HepG2 (cell line): ENCODE results near the gene GUCA2B. TPM values are rescaled to one million over a fixed set of nuclear protein-coding genes. Genes with fewer than 3 reads are reported as not detected.
A peak's percentile ranks its signal among the peaks of the same experiment; 100 is the strongest.

Experiments used
- ATAC-seq: fragments of 200-7000 bp; cut with Tn5 transposase; 3 replicates; pipeline ENCODE4 v1.9.1; 2020; ENCODE audit warnings: mild to moderate bottlenecking, moderate library complexity
- BruUV-seq: library from RNA; stranded (reverse); fragments of 400-500 nt; replicated peaks from 2 replicates; lab custom pipeline; 2021; lab: Mats Ljungman, UMichigan
- CTCF ChIA-PET: fragments of 300-600 bp; formaldehyde crosslinking; extraction: SDS; loops from one replicate; lab custom pipeline; 2021; ENCODE audit warnings: low total read pairs, inconsistent platforms, low intra/inter-chr PET ratio; lab: Yijun Ruan, JAX
- POLR2A ChIA-PET: fragments of 350-600 bp; sonication (Branson Sonifier 250); formaldehyde crosslinking; loops from one replicate; lab custom pipeline; 2020; ENCODE audit warnings: antibody characterized with exemption, inconsistent platforms; lab: Yijun Ruan, JAX
- DNase-seq: peaks from one replicate; pipeline ENCODE4 v3.0.0-alpha.2; 2015; ENCODE audit warnings: low spot score
- FAIRE-seq: peaks from 3 replicates; lab custom pipeline; 2011; peaks lifted over from hg19 to GRCh38; lab: Jason Lieb, UNC
- H2AFZ ChIP-seq: one replicate; pipeline ENCODE4 v1.6.1; 2011; ENCODE audit warnings: low read length, inconsistent platforms
- H3K27ac ChIP-seq: fragments of 300-600 bp; 3 replicates; pipeline ENCODE4 v1.8.0; 2011; ENCODE audit warnings: mixed run types, mild to moderate bottlenecking, mixed read lengths, low read length, inconsistent platforms; ENCODE audit not compliant: insufficient read depth; ENCODE audit errors: extremely low read length
- H3K27me3 ChIP-seq, 2 experiments: fragments of 200-600 bp in 1 of 2; 2 replicates in 1 of 2; 3 replicates in 1 of 2; pipeline versions ENCODE4 v1.6.0 to v1.8.0; 2011; ENCODE audit warnings: low read length in 2 of 2, mild to moderate bottlenecking in 2 of 2, moderate library complexity in 2 of 2, inconsistent platforms in 1 of 2; ENCODE audit not compliant: insufficient read depth in 2 of 2, control insufficient read depth in 1 of 2
- H3K36me3 ChIP-seq, 2 experiments: fragments of 200-600 bp in 1 of 2; replicated peaks in 1 of 2; 2 replicates in 1 of 2; 3 replicates in 1 of 2; pipeline versions ENCODE4 v1.5.1 to v1.8.0; 2011; ENCODE audit warnings: low read length in 2 of 2, inconsistent platforms in 1 of 2; ENCODE audit not compliant: insufficient read depth in 2 of 2, control insufficient read depth in 1 of 2
- H3K4me1 ChIP-seq: 2 replicates; pipeline ENCODE4 v1.5.1; 2012; ENCODE audit warnings: low read length, inconsistent platforms; ENCODE audit not compliant: insufficient read depth
- H3K4me2 ChIP-seq: 2 replicates; pipeline ENCODE4 v1.6.0; 2011; ENCODE audit warnings: low read depth, low read length, inconsistent platforms
- H3K4me3 ChIP-seq, 3 experiments: fragments of 200-600 bp in 1 of 3; sonication (generic), shearing (Covaris generic) in 1 of 3; replicated peaks in 1 of 3; 2 replicates each; pipeline ENCODE4 v1.5.1; 2011 to 2016; ENCODE audit warnings: low read length in 3 of 3, inconsistent platforms in 2 of 3, low read depth in 2 of 3, mild to moderate bottlenecking in 2 of 3, control low read depth in 1 of 3, mixed read lengths in 1 of 3; ENCODE audit not compliant: insufficient read depth in 1 of 3
- H3K79me2 ChIP-seq: one replicate; pipeline ENCODE4 v1.6.1; 2011; ENCODE audit warnings: low read length, inconsistent platforms; ENCODE audit not compliant: insufficient read depth
- H3K9ac ChIP-seq: 2 replicates; pipeline ENCODE4 v1.6.0; 2011; ENCODE audit warnings: mild to moderate bottlenecking, low read depth, low read length, inconsistent platforms; ENCODE audit not compliant: insufficient read depth
- H3K9me3 ChIP-seq: 2 replicates; pipeline ENCODE4 v1.5.1; 2012; ENCODE audit warnings: mild to moderate bottlenecking, low read length
- H4K20me1 ChIP-seq: 2 replicates; pipeline ENCODE4 v1.6.0; 2011; ENCODE audit warnings: inconsistent platforms, mild to moderate bottlenecking, low read length, moderate library complexity; ENCODE audit not compliant: insufficient read depth
- CEBPB ChIP-seq: IDR thresholded peaks from 2 replicates; pipeline ENCODE4 v1.6.1; 2011; ENCODE audit warnings: low read depth, low read length, improper control_type of control experiment, borderline replicate concordance
- MAFG ChIP-seq: sonication (generic); formaldehyde crosslinking; IDR thresholded peaks from 2 replicates; pipeline ENCODE4 v1.5.1; 2020; ENCODE audit warnings: mild to moderate bottlenecking, missing genetic modification reagents
- NFE2 ChIP-seq: sonication (generic); formaldehyde crosslinking; IDR thresholded peaks from 2 replicates; pipeline ENCODE4 v1.4.0; 2020; ENCODE audit warnings: missing genetic modification reagents
- POLR2G ChIP-seq: fragments of 200-400 bp; formaldehyde crosslinking; IDR thresholded peaks from 2 replicates; pipeline ENCODE4 v1.6.1; 2018; ENCODE audit warnings: mild to moderate bottlenecking, low read depth, low read length, moderate library complexity
- SNAPC2 ChIP-seq: sonication (generic); formaldehyde crosslinking; IDR thresholded peaks from 2 replicates; pipeline ENCODE4 v1.8.1; 2022; ENCODE audit warnings: mild to moderate bottlenecking, missing genetic modification reagents
- SP4 ChIP-seq: sonication (generic); formaldehyde crosslinking; IDR thresholded peaks from 2 replicates; pipeline ENCODE4 v1.8.1; 2023; ENCODE audit warnings: mild to moderate bottlenecking, missing genetic modification reagents
- TCF12 ChIP-seq, 2 experiments: fragments of 450-650 bp in 1 of 2; sonication (generic) in 1 of 2; formaldehyde crosslinking in 1 of 2; IDR thresholded peaks; 2 replicates each; pipeline versions ENCODE4 v1.6.1 to v1.8.0; 2017 to 2022; ENCODE audit warnings: antibody characterized with exemption in 1 of 2, mild to moderate bottlenecking in 1 of 2, missing genetic modification reagents in 1 of 2, moderate library complexity in 1 of 2
- ZNF468 ChIP-seq: sonication (generic); formaldehyde crosslinking; IDR thresholded peaks from 2 replicates; pipeline ENCODE4 v1.8.0; 2022; ENCODE audit warnings: mild to moderate bottlenecking, moderate library complexity, missing genetic modification reagents
- ZNF619 ChIP-seq: sonication (generic); formaldehyde crosslinking; IDR thresholded peaks from 2 replicates; pipeline ENCODE4 v1.4.0; 2020; ENCODE audit warnings: mild to moderate bottlenecking, missing genetic modification reagents
- ZNF670 ChIP-seq: sonication (generic); formaldehyde crosslinking; IDR thresholded peaks from 2 replicates; pipeline ENCODE4 v1.8.0; 2022; ENCODE audit warnings: mild to moderate bottlenecking, missing genetic modification reagents, borderline replicate concordance
- WGBS: methylation state at CpG from one replicate; pipeline ENCODE4 v1.1.6; 2017; ENCODE audit warnings: low lambda C conversion rate; 5-methylcytosine and 5-hydroxymethylcytosine counted together
- in situ Hi-C: cut with HindIII; loops from 2 replicates; pipeline ENCODE4 v1.10.0; 2017; ENCODE audit warnings: low pct_unique_long_range_greater_than_20kb; ENCODE audit not compliant: extremely low pct_ligation_motif_present
- intact Hi-C: fragments of 100-400 bp; cut with micrococcal nuclease; formaldehyde crosslinking; loops from one replicate; pipeline ENCODE4 v1.10.0; 2022; ENCODE audit not compliant: unreplicated experiment
- polyA plus RNA-seq, 8 experiments: library from polyadenylated mRNA; depleted of rRNA in 3 of 8; stranded (reverse) in 7 of 8; unstranded in 1 of 8; fragments of >200 nt; fragmentation: Illumina TruSeq in 4 of 8; extraction: Trizol in 4 of 8; gene quantifications; 2 replicates each; pipeline versions ENCODE4 v1.2.1 to v1.2.3, GENCODE V29; 2011 to 2016; ENCODE audit warnings: low read depth in 4 of 8, missing spikeins in 1 of 8, mixed read lengths in 1 of 8; ENCODE audit not compliant: insufficient read depth in 1 of 8
- total RNA-seq, 5 experiments: library from RNA; depleted of rRNA; stranded (reverse); fragments of >200 nt; fragmentation: Illumina TruSeq; extraction: Trizol; gene quantifications; 2 replicates each; pipeline ENCODE4 v1.2.3, GENCODE V29; 2016; ENCODE audit warnings: low read depth in 1 of 5
- TF ChIP-seq, protein P1 (sequence below), 2 experiments: sonication (generic) in 1 of 2; formaldehyde crosslinking in 1 of 2; IDR thresholded peaks; 2 replicates each; pipeline versions ENCODE4 v1.4.0 to v1.6.1; 2018 to 2020; ENCODE audit warnings: missing genetic modification reagents in 2 of 2, borderline replicate concordance in 1 of 2, low read depth in 1 of 2, mild to moderate bottlenecking in 1 of 2, missing biosample characterization in 1 of 2

The GUCA2B gene
- total and polyA plus RNA-seq, 2 of the 13 experiments (the other 11 are each of a cell fraction or from before 2014, with no cell fraction given): not detected

DNA sequence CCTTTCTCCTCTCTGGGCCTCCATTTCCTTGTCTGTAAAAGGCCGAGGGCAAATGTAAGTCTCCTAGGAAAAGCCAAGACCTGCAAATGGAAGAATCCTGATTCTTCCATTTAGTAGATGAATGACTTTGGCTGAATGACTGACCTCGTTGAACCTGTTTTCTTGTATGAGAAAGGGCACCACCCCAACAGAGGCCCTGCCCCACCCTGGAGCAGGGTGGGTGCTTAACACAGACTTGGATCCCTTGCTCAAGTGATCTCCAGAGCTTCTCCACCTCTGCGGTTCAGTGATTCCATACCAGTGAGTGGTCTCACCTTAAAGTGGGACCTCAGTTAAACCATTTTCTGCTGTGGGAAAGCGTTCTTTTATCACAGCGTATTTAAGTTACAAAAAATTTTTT, 39.0 kb upstream of the GUCA2B start (continued):
- TF ChIP-seq POLR2G (no peak), ZNF619 (no peak)

DNA sequence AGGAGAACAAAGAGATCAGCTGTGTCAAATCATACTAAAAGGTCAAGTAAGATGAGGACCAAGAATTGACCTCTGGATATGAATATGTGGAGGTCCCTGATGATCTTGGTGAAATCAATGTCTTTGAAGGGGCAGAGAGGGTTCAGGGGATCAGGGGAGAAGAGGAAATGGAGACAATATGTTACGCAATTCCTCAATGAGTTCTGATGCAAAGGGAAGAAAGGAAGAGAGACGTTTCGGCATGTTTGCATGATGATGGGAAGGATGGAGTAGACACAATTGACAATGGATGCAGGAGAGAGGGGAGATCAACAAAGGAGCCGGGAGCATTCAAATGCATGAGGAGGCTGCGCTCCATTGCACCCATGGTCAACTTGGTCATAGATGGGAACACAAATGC, 36.0 kb upstream of the GUCA2B start:
- in situ Hi-C loops: no loop called here
- no peak for ATAC-seq
- H3K9me3 ChIP-seq: no peaks in the 10 kb centered on the region
- 0 out of 5 replicates have a peak, but pooled peaks cover 0 to 13% of the 10 kb centered on the region in 2 experiments for H3K27me3 ChIP-seq
- CTCF ChIA-PET: no interaction called here
- no peaks in the 10 kb centered on the region for H4K20me1 ChIP-seq
- peak; percentile 83; the same call in 1 of the 2 replicates for TF ChIP-seq CEBPB
- TF ChIP-seq, protein P1, sequence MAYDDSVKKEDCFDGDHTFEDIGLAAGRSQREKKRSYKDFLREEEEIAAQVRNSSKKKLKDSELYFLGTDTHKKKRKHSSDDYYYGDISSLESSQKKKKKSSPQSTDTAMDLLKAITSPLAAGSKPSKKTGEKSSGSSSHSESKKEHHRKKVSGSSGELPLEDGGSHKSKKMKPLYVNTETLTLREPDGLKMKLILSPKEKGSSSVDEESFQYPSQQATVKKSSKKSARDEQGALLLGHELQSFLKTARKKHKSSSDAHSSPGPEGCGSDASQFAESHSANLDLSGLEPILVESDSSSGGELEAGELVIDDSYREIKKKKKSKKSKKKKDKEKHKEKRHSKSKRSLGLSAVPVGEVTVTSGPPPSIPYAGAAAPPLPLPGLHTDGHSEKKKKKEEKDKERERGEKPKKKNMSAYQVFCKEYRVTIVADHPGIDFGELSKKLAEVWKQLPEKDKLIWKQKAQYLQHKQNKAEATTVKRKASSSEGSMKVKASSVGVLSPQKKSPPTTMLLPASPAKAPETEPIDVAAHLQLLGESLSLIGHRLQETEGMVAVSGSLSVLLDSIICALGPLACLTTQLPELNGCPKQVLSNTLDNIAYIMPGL (CRISPR knock-in tag; IDR thresholded peaks at IDR 0.05; ENCODE audit: borderline replicate concordance in 1 of 2, low read depth in 1 of 2): no peak
- TF ChIP-seq, all 625 proteins: peak for 1
- no peak for FAIRE-seq
- no peak overlapping the region for H2AFZ ChIP-seq
- POLR2A ChIA-PET: no interaction called here
- no peaks in the 10 kb centered on the region for H3K79me2 ChIP-seq
- DNase-seq: no peak
- H3K27ac ChIP-seq: no peak overlapping the region
- H3K9ac ChIP-seq: no peak overlapping the region
- WGBS: 43% methylated on average over 5 of the region's 5 CpGs
- intact Hi-C loops: no loop called here
- BruUV-seq: no TSS peak
- no peak overlapping the region for H3K4me2 ChIP-seq
- H3K36me3 ChIP-seq: no peaks in the 10 kb centered on the region
- no peaks in the 10 kb centered on the region for H3K4me1 ChIP-seq
- no peak overlapping the region for H3K4me3 ChIP-seq

DNA sequence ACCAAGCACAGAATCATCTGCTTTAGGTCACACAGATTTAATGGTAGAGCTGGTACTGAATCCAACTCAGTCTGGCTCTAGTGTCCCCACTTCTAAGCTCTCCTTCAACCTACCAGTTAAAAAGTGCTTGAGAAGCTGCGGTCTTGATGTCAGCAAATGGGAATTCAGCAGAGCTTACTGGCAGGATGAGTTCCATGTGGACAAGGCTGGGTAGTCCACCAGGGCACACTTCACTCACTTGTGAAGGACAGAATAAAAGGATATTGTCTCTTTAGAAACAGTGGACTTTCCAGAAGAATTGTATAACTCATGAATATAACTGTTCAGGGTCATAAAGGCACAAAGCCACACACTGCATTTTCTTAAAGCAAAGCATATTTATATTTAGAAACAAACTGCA, 35.1 kb upstream of the GUCA2B start:
- no peaks in the 10 kb centered on the region for H3K9me3 ChIP-seq
- no TSS peak for BruUV-seq
- 0% methylated on average over 1 of the region's 1 CpG for WGBS
- intact Hi-C loops (no loop called here), in situ Hi-C loops (no loop called here)
- H3K4me1 ChIP-seq: no peaks in the 10 kb centered on the region
- POLR2A ChIA-PET: no interaction called here
- no peak for TF ChIP-seq ZNF468 (CRISPR knock-in tag)
- TF ChIP-seq NFE2 (CRISPR knock-in tag): no peak
- no peak for TF ChIP-seq SNAPC2 (CRISPR knock-in tag)
- TF ChIP-seq TCF12 (IDR thresholded peaks at IDR 0.05): no peak
- TF ChIP-seq TCF12 (CRISPR knock-in tag; IDR thresholded peaks at IDR 0.05): no peak
- TF ChIP-seq SP4: no peak
- no peak for TF ChIP-seq ZNF670 (CRISPR knock-in tag)
- TF ChIP-seq MAFG (CRISPR knock-in tag): no peak
- H3K4me2 ChIP-seq: no peak overlapping the region
- ATAC-seq: no peak
- no peak overlapping the region for H2AFZ ChIP-seq
- CTCF ChIA-PET: no interaction called here
- H3K36me3 ChIP-seq: no peaks in the 10 kb centered on the region
- H3K79me2 ChIP-seq: no peaks in the 10 kb centered on the region
- FAIRE-seq: no peak
- no peak overlapping the region for H3K9ac ChIP-seq
- no peak for DNase-seq
- no peak overlapping the region for H3K4me3 ChIP-seq
- no peak overlapping the region for H3K27ac ChIP-seq
- H3K27me3 ChIP-seq: 0 out of 5 replicates have a peak, but pooled peaks cover 0 to 13% of the 10 kb centered on the region in 2 experiments
- no peaks in the 10 kb centered on the region for H4K20me1 ChIP-seq
